CD14-positive monocyte (primary cell): Measurements from ENCODE around the gene RPL3. TPM values are rescaled to one million over a fixed set of nuclear protein-coding genes. Genes with fewer than 3 reads are reported as not detected.
A peak's percentile ranks its signal among the peaks of the same experiment; 100 is the strongest.

Source experiments
- DNase-seq, 3 donors: peaks; one replicate each; pipeline ENCODE4 v3.0.0-alpha.2; 2011 to 2022
- H2AFZ ChIP-seq: 2 replicates; pipeline ENCODE4 v1.6.0; 2012; ENCODE audit warnings: mild to moderate bottlenecking, low read depth, low read length, inconsistent platforms; ENCODE audit not compliant: insufficient read depth, poor library complexity, severe bottlenecking
- H3K27ac ChIP-seq, 2 donors: 1 replicate in 1 of 2; 2 replicates in 1 of 2; pipeline ENCODE4 v1.5.1; 2012 to 2013; ENCODE audit warnings: low read length in 2 of 2, control low read depth in 1 of 2, inconsistent platforms in 1 of 2, low read depth in 1 of 2, mild to moderate bottlenecking in 1 of 2
- H3K27me3 ChIP-seq, 2 donors: one replicate each; pipeline versions ENCODE4 v1.6.0 to v1.6.1; 2011 to 2013; ENCODE audit warnings: low read length in 2 of 2; ENCODE audit not compliant: control insufficient read depth in 2 of 2, insufficient read depth in 2 of 2
- H3K36me3 ChIP-seq, 2 donors: replicated peaks in 1 of 2; 1 replicate in 1 of 2; 2 replicates in 1 of 2; pipeline versions ENCODE4 v1.5.1 to v1.6.1; 2012 to 2013; ENCODE audit warnings: low read length in 2 of 2, control low read depth in 1 of 2, inconsistent platforms in 1 of 2, mild to moderate bottlenecking in 1 of 2; ENCODE audit not compliant: insufficient read depth in 2 of 2, control insufficient read depth in 1 of 2
- H3K4me1 ChIP-seq, 2 donors: 1 replicate in 1 of 2; 2 replicates in 1 of 2; pipeline versions ENCODE4 v1.5.1 to v1.6.1; 2012 to 2013; ENCODE audit warnings: low read length in 2 of 2, control low read depth in 1 of 2, inconsistent platforms in 1 of 2, mild to moderate bottlenecking in 1 of 2, moderate library complexity in 1 of 2; ENCODE audit not compliant: insufficient read depth in 2 of 2, control insufficient read depth in 1 of 2
- H3K4me2 ChIP-seq: replicated peaks from 2 replicates; pipeline ENCODE3; 2012; ENCODE audit warnings: low read length, moderate library complexity, mild to moderate bottlenecking; ENCODE audit not compliant: poor library complexity, severe bottlenecking; ENCODE audit errors: extremely low read depth
- H3K4me3 ChIP-seq, 3 experiments: fragments of 200-600 bp in 1 of 3; sonication (generic) in 1 of 3; replicated peaks in 1 of 3; 1 replicate in 2 of 3; 2 replicates in 1 of 3; pipeline ENCODE4 v1.5.1; 2011 to 2013; ENCODE audit warnings: low read length in 3 of 3, mild to moderate bottlenecking in 3 of 3, control low read depth in 2 of 3, low read depth in 2 of 3, inconsistent platforms in 1 of 3, moderate library complexity in 1 of 3
- H3K79me2 ChIP-seq: 2 replicates; pipeline ENCODE4 v1.6.0; 2012; ENCODE audit warnings: mild to moderate bottlenecking, control low read depth, inconsistent platforms, low read length, moderate library complexity; ENCODE audit not compliant: insufficient read depth
- H3K9ac ChIP-seq: 2 replicates; pipeline ENCODE4 v1.6.0; 2017; ENCODE audit warnings: low read length, mild to moderate bottlenecking; ENCODE audit not compliant: insufficient read depth, poor library complexity, severe bottlenecking
- H3K9me3 ChIP-seq, 2 donors: replicated peaks in 1 of 2; 1 replicate in 1 of 2; 2 replicates in 1 of 2; pipeline versions ENCODE4 v1.5.1 to v1.6.1; 2012 to 2013; ENCODE audit warnings: low read length in 2 of 2, control low read depth in 1 of 2; ENCODE audit not compliant: control insufficient read depth in 1 of 2, insufficient read depth in 1 of 2
- H4K20me1 ChIP-seq: 2 replicates; pipeline ENCODE4 v1.6.0; 2012; ENCODE audit warnings: mild to moderate bottlenecking, low read length, control low read depth, moderate library complexity; ENCODE audit not compliant: insufficient read depth
- H3K27ac Mint-ChIP-seq, 7 donors: one replicate each; pipeline ENCODE4 v1.8.0; 2020; ENCODE audit warnings: mild to moderate bottlenecking in 7 of 7, mixed read lengths in 7 of 7, moderate library complexity in 6 of 7, inconsistent platforms in 2 of 7
- H3K27me3 Mint-ChIP-seq, 3 donors: one replicate each; pipeline ENCODE4 v1.8.0; 2021 to 2022; ENCODE audit warnings: low read depth in 3 of 3, mild to moderate bottlenecking in 3 of 3, mixed read lengths in 3 of 3, moderate library complexity in 3 of 3, inconsistent platforms in 1 of 3
- H3K36me3 Mint-ChIP-seq, 2 donors: one replicate each; pipeline ENCODE4 v1.8.0; 2020; ENCODE audit warnings: mixed read lengths in 2 of 2, inconsistent platforms in 1 of 2, mild to moderate bottlenecking in 1 of 2
- H3K4me1 Mint-ChIP-seq: one replicate; pipeline ENCODE4 v1.8.0; 2020; ENCODE audit warnings: mild to moderate bottlenecking, mixed read lengths
- H3K4me3 Mint-ChIP-seq, 2 donors: one replicate each; pipeline ENCODE4 v1.8.0; 2020; ENCODE audit warnings: mild to moderate bottlenecking in 2 of 2, mixed read lengths in 2 of 2, moderate library complexity in 1 of 2
- H3K9me3 Mint-ChIP-seq, 7 donors: one replicate each; pipeline ENCODE4 v1.8.0; 2020 to 2022; ENCODE audit warnings: mixed read lengths in 7 of 7, mild to moderate bottlenecking in 6 of 7, moderate library complexity in 6 of 7, inconsistent platforms in 2 of 7
- CTCF ChIP-seq: fragments of 200-600 bp; IDR thresholded peaks from one replicate; pipeline ENCODE4 v1.8.0; 2022; ENCODE audit warnings: antibody characterized with exemption, mild to moderate bottlenecking
- WGBS: methylation state at CpG from one replicate; pipeline ENCODE4 v1.1.5; 2013; ENCODE audit warnings: missing lambda C conversion rate; ENCODE audit not compliant: insufficient coverage; 5-methylcytosine and 5-hydroxymethylcytosine counted together
- intact Hi-C, 2 donors: fragments of 100-400 bp; cut with micrococcal nuclease; formaldehyde crosslinking; loops; one replicate each; pipeline versions ENCODE4 v1.15.0 to v1.15.1; 2023
- polyA plus RNA-seq, 3 donors: library from polyadenylated mRNA; depleted of rRNA in 1 of 3; unstranded in 2 of 3; stranded (reverse) in 1 of 3; fragments of 300-500 nt in 2 of 3; fragments of >200 nt in 1 of 3; fragmentation: Illumina TruSeq in 2 of 3; gene quantifications; 1 replicate in 2 of 3; 2 replicates in 1 of 3; pipeline ENCODE4 v1.2.3, GENCODE V29; 2012 to 2021

Gene RPL3
- polyA plus RNA-seq, 3 donors = 604 to 2,104 (median 698) TPM

GRCh38 chr22:39300186-39300830 is 19.1 kb downstream of the RPL3 start:
- no peaks in the 10 kb centered on the region for H4K20me1 ChIP-seq
- no peaks in the 10 kb centered on the region for H3K36me3 ChIP-seq
- DNase-seq = peak; percentile 90 to 96 (median 93)
- H3K79me2 ChIP-seq = no peaks in the 10 kb centered on the region
- H3K27me3 ChIP-seq = no peaks in the 10 kb centered on the region
- peak overlapping the region in 2 of 3 experiments; percentile 7 to 63 for H3K4me3 ChIP-seq
- H3K4me2 ChIP-seq = peak overlapping the region; percentile 72
- peaks cover 26 to 32% of the 10 kb centered on the region in 2 donors for H3K4me1 ChIP-seq
- Mint-ChIP-seq H3K27ac (peak overlapping the region; percentile 86 to 97 (median 95)), H3K9me3 (no peaks in the 10 kb centered on the region), H3K4me1 (peaks cover 34% of the 10 kb centered on the region), H3K4me3 (peak overlapping the region; percentile 74 to 80), H3K36me3 (peaks cover 3 to 4% of the 10 kb centered on the region in 2 donors), H3K27me3 (peaks cover 7 to 18% (median 10%) of the 10 kb centered on the region in 3 donors)
- peak overlapping the region; percentile 80 to 90 for H3K27ac ChIP-seq
- no peaks in the 10 kb centered on the region for H3K9me3 ChIP-seq
- intact Hi-C loops = no loop called here
- peak overlapping the region; percentile 25 for H2AFZ ChIP-seq
- H3K9ac ChIP-seq = peak overlapping the region; percentile 64
- no peak for TF ChIP-seq CTCF
- WGBS = 7% methylated on average over 16 of the region's 19 CpGs

DNA sequence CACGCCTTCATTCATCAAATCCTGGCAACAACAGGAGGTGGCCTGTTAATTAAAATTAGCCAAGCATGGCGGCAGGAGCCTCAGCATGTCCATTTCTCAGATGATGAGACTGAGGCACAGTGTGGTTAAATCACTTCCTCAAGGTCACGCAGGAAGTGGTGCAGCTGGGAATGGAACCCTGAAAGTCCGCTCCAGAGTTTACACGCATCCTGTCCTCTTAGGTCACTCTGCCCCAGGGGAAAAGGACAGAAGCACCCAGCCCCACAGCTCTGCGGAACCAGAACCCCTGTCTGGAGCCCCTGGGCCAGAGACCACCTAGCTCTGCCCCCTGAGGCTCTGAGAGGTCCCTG is 19.6 kb downstream of the RPL3 start:
- no peaks in the 10 kb centered on the region for H4K20me1 ChIP-seq
- Mint-ChIP-seq H3K4me1 (peaks cover 37% of the 10 kb centered on the region), H3K27ac (peak overlapping the region; percentile 86 to 97 (median 95)), H3K4me3 (peak overlapping the region; percentile 74 to 80), H3K27me3 (peaks cover 7 to 19% (median 10%) of the 10 kb centered on the region in 3 donors), H3K36me3 (peaks cover 3 to 4% of the 10 kb centered on the region in 2 donors), H3K9me3 (no peaks in the 10 kb centered on the region)
- peak; percentile 78 to 95 (median 85) for DNase-seq
- peak overlapping the region; percentile 64 for H3K9ac ChIP-seq
- peak overlapping the region; percentile 72 for H3K4me2 ChIP-seq
- 17% methylated on average over 6 of the region's 6 CpGs for whole genome bisulfite sequencing
- H3K79me2 ChIP-seq = no peaks in the 10 kb centered on the region
- no peaks in the 10 kb centered on the region for H3K27me3 ChIP-seq
- peaks cover 26 to 32% of the 10 kb centered on the region in 2 donors for H3K4me1 ChIP-seq
- peak overlapping the region in 2 of 3 experiments; percentile 7 to 63 for H3K4me3 ChIP-seq
- H3K9me3 ChIP-seq = no peaks in the 10 kb centered on the region
- H3K36me3 ChIP-seq = no peaks in the 10 kb centered on the region
- peak overlapping the region; percentile 25 for H2AFZ ChIP-seq
- peak overlapping the region; percentile 80 to 90 for H3K27ac ChIP-seq
- intact Hi-C loops = no loop called here
- TF ChIP-seq CTCF = no peak
